HepG2 (cell line): ENCODE data around the gene METRN. TPM values are rescaled to one million over a fixed set of nuclear protein-coding genes. Genes with fewer than 3 reads are reported as not detected.

ENCODE experiments used
- AHR ChIP-seq: IDR thresholded peaks from 2 replicates; pipeline ENCODE4 v1.6.1; 2018; ENCODE audit warnings: missing genetic modification reagents, missing compliant biosample characterization
- ARID2 ChIP-seq: sonication (generic); formaldehyde crosslinking; IDR thresholded peaks from 2 replicates; pipeline ENCODE4 v1.8.1; 2022; ENCODE audit warnings: mild to moderate bottlenecking, missing genetic modification reagents, borderline replicate concordance
- BCL6 ChIP-seq: IDR thresholded peaks from 2 replicates; pipeline ENCODE4 v1.6.1; 2016; ENCODE audit warnings: missing genetic modification reagents, missing compliant biosample characterization
- CHD2 ChIP-seq: IDR thresholded peaks from 2 replicates; pipeline ENCODE4 v1.6.1; 2011; ENCODE audit warnings: low read depth, low read length, improper control_type of control experiment
- ISX ChIP-seq: sonication (generic); formaldehyde crosslinking; conservative IDR thresholded peaks from 2 replicates; pipeline ENCODE4 v1.5.0; 2020; ENCODE audit warnings: missing genetic modification reagents
- KDM2A ChIP-seq: sonication (generic); formaldehyde crosslinking; IDR thresholded peaks from 2 replicates; pipeline ENCODE4 v1.4.0; 2020; ENCODE audit warnings: low read depth, missing genetic modification reagents, borderline replicate concordance
- NCOR1 ChIP-seq: fragments of 200-600 bp; sonication (generic); IDR thresholded peaks from 2 replicates; pipeline ENCODE4 v1.7.0; 2017; ENCODE audit warnings: antibody characterized with exemption, low read length, borderline replicate concordance
- NFYB ChIP-seq: sonication (generic); formaldehyde crosslinking; IDR thresholded peaks from 2 replicates; pipeline ENCODE4 v1.4.0; 2020; ENCODE audit warnings: missing genetic modification reagents
- PAWR ChIP-seq: sonication (generic); formaldehyde crosslinking; IDR thresholded peaks from 2 replicates; pipeline ENCODE4 v1.4.0; 2020; ENCODE audit warnings: missing genetic modification reagents, mild to moderate bottlenecking, borderline replicate concordance
- PHF20 ChIP-seq: sonication (generic); formaldehyde crosslinking; IDR thresholded peaks from 2 replicates; pipeline ENCODE4 v1.5.0; 2020; ENCODE audit warnings: mild to moderate bottlenecking, missing genetic modification reagents
- PLRG1 ChIP-seq: fragments of 450-650 bp; conservative IDR thresholded peaks from 2 replicates; pipeline ENCODE4 v1.6.1; 2016
- RELA ChIP-seq: sonication (generic); formaldehyde crosslinking; IDR thresholded peaks from 2 replicates; pipeline ENCODE4 v1.4.0; 2020; ENCODE audit warnings: missing genetic modification reagents
- SAFB2 ChIP-seq: sonication (generic); formaldehyde crosslinking; IDR thresholded peaks from 2 replicates; pipeline ENCODE4 v1.5.1; 2020; ENCODE audit warnings: missing genetic modification reagents, low read depth, mild to moderate bottlenecking, borderline replicate concordance
- SOX6 ChIP-seq, 2 experiments: fragments of 450-650 bp in 1 of 2; sonication (generic) in 1 of 2; formaldehyde crosslinking in 1 of 2; IDR thresholded peaks; 2 replicates each; pipeline versions ENCODE4 v1.4.0 to v1.6.1; 2017 to 2020; ENCODE audit warnings: antibody characterized with exemption in 1 of 2, mild to moderate bottlenecking in 1 of 2, missing genetic modification reagents in 1 of 2
- TBX2 ChIP-seq: sonication (generic); formaldehyde crosslinking; IDR thresholded peaks from 2 replicates; pipeline ENCODE4 v1.5.0; 2020; ENCODE audit warnings: missing genetic modification reagents, mild to moderate bottlenecking, borderline replicate concordance
- TSC22D2 ChIP-seq: sonication (generic); formaldehyde crosslinking; IDR thresholded peaks from 2 replicates; pipeline ENCODE4 v1.5.1; 2020; ENCODE audit warnings: missing genetic modification reagents, mild to moderate bottlenecking, borderline replicate concordance
- ZFP37 ChIP-seq: sonication (generic); formaldehyde crosslinking; IDR thresholded peaks from 2 replicates; pipeline ENCODE4 v1.4.0; 2020; ENCODE audit warnings: missing genetic modification reagents, borderline replicate concordance
- ZNF230 ChIP-seq: sonication (generic); formaldehyde crosslinking; IDR thresholded peaks from 2 replicates; pipeline ENCODE4 v1.4.0; 2020; ENCODE audit warnings: mild to moderate bottlenecking, missing genetic modification reagents
- ZNF343 ChIP-seq: sonication (generic); formaldehyde crosslinking; IDR thresholded peaks from 2 replicates; pipeline ENCODE4 v1.4.0; 2020; ENCODE audit warnings: mild to moderate bottlenecking, missing genetic modification reagents
- ZNF792 ChIP-seq: IDR thresholded peaks from 2 replicates; pipeline ENCODE4 v1.6.1; 2016
- ZNF879 ChIP-seq: sonication (generic); formaldehyde crosslinking; IDR thresholded peaks from 2 replicates; pipeline ENCODE4 v1.8.1; 2023; ENCODE audit warnings: missing genetic modification reagents
- polyA plus RNA-seq, 8 experiments: library from polyadenylated mRNA; depleted of rRNA in 3 of 8; stranded (reverse) in 7 of 8; unstranded in 1 of 8; fragments of >200 nt; fragmentation: Illumina TruSeq in 4 of 8; extraction: Trizol in 4 of 8; gene quantifications; 2 replicates each; pipeline versions ENCODE4 v1.2.1 to v1.2.3, GENCODE V29; 2011 to 2016; ENCODE audit warnings: low read depth in 4 of 8, missing spikeins in 1 of 8, mixed read lengths in 1 of 8; ENCODE audit not compliant: insufficient read depth in 1 of 8
- total RNA-seq, 5 experiments: library from RNA; depleted of rRNA; stranded (reverse); fragments of >200 nt; fragmentation: Illumina TruSeq; extraction: Trizol; gene quantifications; 2 replicates each; pipeline ENCODE4 v1.2.3, GENCODE V29; 2016; ENCODE audit warnings: low read depth in 1 of 5
- TF ChIP-seq, protein P1 (sequence below): sonication (generic); formaldehyde crosslinking; IDR thresholded peaks from 2 replicates; pipeline ENCODE4 v1.4.0; 2020; ENCODE audit warnings: missing genetic modification reagents, borderline replicate concordance
- TF ChIP-seq, protein P2 (sequence below): sonication (generic); formaldehyde crosslinking; IDR thresholded peaks from 2 replicates; pipeline ENCODE4 v1.8.0; 2022; ENCODE audit warnings: missing genetic modification reagents, mild to moderate bottlenecking, inconsistent platforms, borderline replicate concordance
- TF ChIP-seq, protein P3 (sequence below): sonication (generic); formaldehyde crosslinking; IDR thresholded peaks from 2 replicates; pipeline ENCODE4 v1.4.0; 2020; ENCODE audit warnings: mild to moderate bottlenecking, missing genetic modification reagents
- TF ChIP-seq, protein P4 (sequence below): sonication (generic); formaldehyde crosslinking; IDR thresholded peaks from 2 replicates; pipeline ENCODE4 v1.4.0; 2020; ENCODE audit warnings: mild to moderate bottlenecking, missing genetic modification reagents

Gene METRN
- total and polyA plus RNA-seq, 2 of the 13 experiments (the other 11 are each of a cell fraction or from before 2014, with no cell fraction given): 25.5 to 46.1 TPM

DNA sequence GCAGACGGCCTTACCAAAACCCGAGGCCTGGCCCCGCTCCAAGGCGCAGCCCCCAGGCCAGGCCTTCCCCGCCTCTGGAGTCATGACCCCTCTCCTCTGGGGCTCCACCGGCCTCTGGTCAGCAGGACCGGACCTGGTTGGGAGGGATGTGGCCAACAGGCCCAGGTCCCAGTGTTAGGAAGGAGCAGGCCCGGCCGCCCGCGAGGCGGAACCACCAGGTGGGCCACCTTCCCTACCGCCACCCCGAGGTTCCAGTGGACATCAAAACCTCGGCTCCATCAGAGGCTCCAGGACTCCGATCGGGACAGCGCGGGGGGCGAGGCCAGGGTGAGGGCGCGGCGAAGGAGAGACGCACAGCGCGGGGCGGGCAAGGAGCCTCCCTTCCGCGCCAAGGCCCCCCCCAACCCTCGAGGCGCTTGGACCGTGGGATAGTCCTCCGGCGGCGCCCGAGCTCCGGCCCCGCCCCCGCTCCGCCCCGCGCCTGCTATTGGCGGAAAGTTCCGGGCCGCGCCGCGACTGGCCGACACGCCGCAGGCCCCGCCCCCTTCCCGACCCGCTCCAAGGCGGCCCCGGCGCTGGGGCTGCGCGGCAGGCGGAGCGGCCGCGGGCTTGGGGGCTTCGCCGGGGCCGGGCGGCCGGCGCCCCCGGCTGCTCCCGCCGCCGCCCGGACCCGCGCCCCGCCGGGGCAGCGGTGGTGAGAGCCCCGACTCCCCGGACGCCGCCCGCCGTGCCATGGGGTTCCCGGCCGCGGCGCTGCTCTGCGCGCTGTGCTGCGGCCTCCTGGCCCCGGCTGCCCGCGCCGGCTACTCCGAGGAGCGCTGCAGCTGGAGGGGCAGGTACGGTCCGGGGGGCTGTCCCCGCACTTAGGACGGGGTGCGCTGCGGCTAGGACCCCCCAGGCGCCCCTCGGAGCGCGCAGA, at the start of gene METRN (continued):
- TF ChIP-seq ISX: no peak
- TF ChIP-seq SOX6 (IDR thresholded peaks at IDR 0.05): no peak
- TF ChIP-seq SOX6 (CRISPR knock-in tag; IDR thresholded peaks at IDR 0.05): 0 out of 2 replicates have a peak, but pooled peaks have one; percentile 15
- TF ChIP-seq RELA: no peak
- no peak for TF ChIP-seq AHR (CRISPR knock-in tag)
- no peak for TF ChIP-seq TSC22D2 (CRISPR knock-in tag)
- TF ChIP-seq PAWR (CRISPR knock-in tag): no peak
- no peak for TF ChIP-seq ZNF879 (CRISPR knock-in tag)
- TF ChIP-seq KDM2A: peak; percentile 61; the same call in 1 of the 2 replicates
- TF ChIP-seq ARID2: no peak
- no peak for TF ChIP-seq PHF20 (CRISPR knock-in tag)
- no peak for TF ChIP-seq ZNF792
- no peak for TF ChIP-seq ZNF230
- TF ChIP-seq CHD2: no peak
- peak; percentile 46; the same call in 1 of the 2 replicates for TF ChIP-seq TBX2 (CRISPR knock-in tag)
- peak; percentile 27; the same call in 1 of the 2 replicates for TF ChIP-seq BCL6 (CRISPR knock-in tag)
- TF ChIP-seq, protein P1, sequence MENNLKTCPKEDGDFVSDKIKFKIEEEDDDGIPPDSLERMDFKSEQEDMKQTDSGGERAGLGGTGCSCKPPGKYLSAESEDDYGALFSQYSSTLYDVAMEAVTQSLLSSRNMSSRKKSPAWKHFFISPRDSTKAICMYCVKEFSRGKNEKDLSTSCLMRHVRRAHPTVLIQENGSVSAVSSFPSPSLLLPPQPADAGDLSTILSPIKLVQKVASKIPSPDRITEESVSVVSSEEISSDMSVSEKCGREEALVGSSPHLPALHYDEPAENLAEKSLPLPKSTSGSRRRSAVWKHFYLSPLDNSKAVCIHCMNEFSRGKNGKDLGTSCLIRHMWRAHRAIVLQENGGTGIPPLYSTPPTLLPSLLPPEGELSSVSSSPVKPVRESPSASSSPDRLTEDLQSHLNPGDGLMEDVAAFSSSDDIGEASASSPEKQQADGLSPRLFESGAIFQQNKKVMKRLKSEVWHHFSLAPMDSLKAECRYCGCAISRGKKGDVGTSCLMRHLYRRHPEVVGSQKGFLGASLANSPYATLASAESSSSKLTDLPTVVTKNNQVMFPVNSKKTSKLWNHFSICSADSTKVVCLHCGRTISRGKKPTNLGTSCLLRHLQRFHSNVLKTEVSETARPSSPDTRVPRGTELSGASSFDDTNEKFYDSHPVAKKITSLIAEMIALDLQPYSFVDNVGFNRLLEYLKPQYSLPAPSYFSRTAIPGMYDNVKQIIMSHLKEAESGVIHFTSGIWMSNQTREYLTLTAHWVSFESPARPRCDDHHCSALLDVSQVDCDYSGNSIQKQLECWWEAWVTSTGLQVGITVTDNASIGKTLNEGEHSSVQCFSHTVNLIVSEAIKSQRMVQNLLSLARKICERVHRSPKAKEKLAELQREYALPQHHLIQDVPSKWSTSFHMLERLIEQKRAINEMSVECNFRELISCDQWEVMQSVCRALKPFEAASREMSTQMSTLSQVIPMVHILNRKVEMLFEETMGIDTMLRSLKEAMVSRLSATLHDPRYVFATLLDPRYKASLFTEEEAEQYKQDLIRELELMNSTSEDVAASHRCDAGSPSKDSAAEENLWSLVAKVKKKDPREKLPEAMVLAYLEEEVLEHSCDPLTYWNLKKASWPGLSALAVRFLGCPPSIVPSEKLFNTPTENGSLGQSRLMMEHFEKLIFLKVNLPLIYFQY (CRISPR knock-in tag): no peak
- TF ChIP-seq ZNF343 (CRISPR knock-in tag): no peak
- no peak for TF ChIP-seq ZFP37 (CRISPR knock-in tag)
- TF ChIP-seq, protein P2, sequence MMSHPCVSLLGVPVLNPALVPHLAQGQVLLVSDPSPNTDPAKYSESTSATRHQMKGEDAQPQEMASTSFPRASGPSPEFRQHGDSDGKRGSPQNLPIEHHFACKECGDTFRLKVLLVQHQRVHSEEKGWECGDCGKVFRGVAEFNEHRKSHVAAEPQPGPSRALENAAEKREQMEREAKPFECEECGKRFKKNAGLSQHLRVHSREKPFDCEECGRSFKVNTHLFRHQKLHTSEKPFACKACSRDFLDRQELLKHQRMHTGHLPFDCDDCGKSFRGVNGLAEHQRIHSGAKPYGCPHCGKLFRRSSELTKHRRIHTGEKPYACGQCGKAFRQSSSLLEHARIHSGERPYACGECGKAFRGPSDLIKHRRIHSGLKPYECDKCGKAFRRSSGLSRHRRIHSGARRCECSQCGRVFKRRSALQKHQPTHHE (CRISPR knock-in tag): no peak
- TF ChIP-seq, protein P3, sequence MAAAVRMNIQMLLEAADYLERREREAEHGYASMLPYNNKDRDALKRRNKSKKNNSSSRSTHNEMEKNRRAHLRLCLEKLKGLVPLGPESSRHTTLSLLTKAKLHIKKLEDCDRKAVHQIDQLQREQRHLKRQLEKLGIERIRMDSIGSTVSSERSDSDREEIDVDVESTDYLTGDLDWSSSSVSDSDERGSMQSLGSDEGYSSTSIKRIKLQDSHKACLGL: peak; percentile 28; the same call in 1 of the 2 replicates
- peak; percentile 74 for TF ChIP-seq NFYB
- TF ChIP-seq, protein P4, sequence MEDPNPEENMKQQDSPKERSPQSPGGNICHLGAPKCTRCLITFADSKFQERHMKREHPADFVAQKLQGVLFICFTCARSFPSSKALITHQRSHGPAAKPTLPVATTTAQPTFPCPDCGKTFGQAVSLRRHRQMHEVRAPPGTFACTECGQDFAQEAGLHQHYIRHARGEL: no peak
- TF ChIP-seq NCOR1: 0 out of 2 replicates have a peak, but pooled peaks have one; percentile 20
- TF ChIP-seq PLRG1: no peak
- no peak for TF ChIP-seq SAFB2
